Pericardium fibroblast (primary cell): ENCODE data around the gene ATG13. TPM values are rescaled to one million over a fixed set of nuclear protein-coding genes. Genes with fewer than 3 reads are reported as not detected.

Experiments
- total RNA-seq: library from RNA; depleted of rRNA; stranded (reverse); fragments of >200 nt; gene quantifications from 2 replicates; pipeline ENCODE4 v1.2.3, GENCODE V29; 2015

The ATG13 gene
- total RNA-seq: 60.8 and 75.5 TPM in 2 replicates

DNA sequence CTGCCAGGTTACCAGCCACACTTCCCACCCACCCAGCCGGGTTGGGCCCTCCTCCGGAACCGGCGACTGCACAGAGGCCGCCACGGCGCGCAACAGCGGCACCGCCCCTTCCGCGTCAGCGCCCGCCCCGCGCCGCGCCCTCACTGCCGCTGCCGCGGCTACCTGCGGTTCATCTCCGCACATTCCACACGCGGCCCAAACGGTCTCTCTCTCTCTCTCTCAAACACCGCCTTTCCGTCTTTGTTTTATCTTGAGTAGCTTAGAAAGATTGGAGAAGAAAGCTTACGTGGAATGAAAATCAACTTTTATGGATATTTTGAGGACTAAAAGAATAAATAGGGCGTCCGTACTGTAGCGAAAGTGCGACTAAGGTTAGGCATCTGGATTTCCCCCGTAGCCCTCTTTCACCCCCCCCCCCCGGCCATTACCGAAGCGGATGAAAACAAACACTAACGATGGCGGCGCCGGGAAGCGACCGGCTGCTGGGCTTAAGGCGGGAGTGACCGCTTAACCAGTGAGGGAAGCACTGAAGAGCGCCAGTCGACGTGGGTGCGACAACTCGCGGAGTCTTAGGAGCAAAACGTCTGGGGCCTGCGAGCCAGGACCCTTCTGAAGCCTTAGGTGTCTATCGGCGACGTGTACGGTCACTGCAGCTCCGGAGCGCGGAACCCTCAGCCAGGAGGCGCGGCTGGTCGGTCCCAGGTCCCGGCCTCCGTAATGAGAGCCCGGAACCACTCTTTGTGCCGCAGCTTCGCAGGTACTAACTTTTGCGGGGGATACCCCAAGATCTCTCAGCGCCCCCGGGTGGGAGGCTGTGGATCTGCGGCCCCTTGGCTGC is at the start of gene ATG13, which contains the start of gene HARBI1:
TSS of gene ATG13 (plus strand) at position 420 of the 838 bp plus-strand sequence. CDS start 26,739 bp downstream, outside the sequence.
TSS of gene HARBI1 (minus strand) at position 94 of the 838 bp plus-strand sequence. CDS start 990 bp downstream, outside the sequence.

DNA sequence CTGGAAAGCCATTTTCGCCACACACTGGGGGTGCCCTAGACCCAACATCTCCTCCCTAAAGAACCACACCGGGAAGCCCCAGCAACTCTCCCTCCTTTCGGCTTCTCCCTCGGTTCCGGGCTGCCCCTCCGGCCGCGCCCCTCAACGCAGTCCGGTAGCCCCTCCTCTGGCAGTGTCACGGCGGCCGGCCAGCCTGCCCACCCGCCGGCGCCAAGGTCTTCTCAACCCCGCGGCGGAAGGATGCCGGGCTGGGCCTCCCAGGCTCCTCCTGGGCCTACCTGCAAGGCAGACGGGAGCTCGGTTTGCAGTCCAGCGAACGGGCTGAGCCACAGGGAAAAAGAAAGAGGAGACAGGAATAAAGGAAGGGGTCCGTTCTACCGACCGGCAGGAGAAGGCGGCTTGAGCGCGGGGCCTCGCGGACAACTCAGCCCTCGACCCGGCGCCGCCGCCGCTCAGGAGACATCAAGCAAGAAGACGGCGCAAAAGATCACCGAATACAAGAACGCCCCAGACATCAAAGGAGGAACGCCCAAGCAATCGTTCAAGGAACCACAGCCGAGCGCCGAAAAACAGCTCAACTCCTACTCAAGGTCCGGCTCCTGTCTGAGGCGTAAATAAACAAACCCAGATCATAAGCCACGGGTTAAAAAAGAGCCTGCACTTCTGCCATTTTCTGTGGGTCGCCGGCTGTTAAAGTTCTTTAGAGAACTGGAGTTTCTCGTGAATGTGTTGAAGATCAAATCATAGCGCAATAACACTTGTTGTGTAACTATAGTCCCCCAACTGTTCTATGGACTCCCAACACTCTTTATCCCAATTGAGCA is 23.6 kb upstream of the ATG13 start, which contains the start of gene AMBRA1:
TSS of gene AMBRA1 (minus strand) at position 474 of the 824 bp plus-strand sequence. CDS start 45,643 bp downstream, outside the sequence.

DNA sequence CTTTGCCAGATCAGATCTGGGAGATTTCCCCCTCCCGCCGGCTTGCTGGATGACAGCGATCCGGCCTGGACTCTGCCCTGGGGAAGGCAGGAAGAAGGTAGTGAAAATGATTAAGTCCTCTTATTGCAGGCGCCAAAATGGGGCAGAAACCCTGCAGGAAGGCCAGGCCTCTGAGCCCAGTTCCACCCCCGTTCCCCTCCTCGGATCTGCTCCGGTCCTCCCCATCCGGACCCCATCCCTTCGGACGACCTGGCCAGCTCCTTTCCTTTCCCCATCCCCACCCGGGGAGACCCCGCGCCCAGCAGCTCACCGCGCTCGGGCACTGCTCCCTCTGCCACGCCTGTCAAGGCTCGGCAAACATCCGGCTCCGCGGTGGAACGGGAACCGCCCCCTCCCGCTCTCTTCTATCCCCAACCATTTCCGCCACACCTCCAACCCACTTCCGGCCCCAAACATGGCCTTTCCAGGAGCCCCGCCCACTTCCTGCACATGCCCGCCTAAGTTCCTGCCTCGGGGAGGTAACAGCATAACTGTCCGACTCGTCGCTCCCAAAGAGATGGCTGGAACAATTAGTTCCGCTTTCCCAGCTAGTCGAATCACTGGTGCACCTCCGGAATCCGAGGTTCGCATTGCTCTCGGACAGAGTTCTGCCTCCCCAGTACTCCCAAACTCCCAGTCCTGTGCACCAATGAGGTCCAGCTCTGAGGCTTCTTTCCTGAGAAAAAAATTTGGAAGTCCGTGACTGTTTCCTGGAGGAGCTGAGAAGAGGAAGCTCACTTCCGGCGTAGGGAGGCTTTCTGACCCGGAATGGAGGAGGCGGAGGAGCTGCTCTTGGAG is 83.1 kb downstream of the ATG13 start, which contains the start of the genes ARHGAP1 and ZNF408:
TSS of gene ARHGAP1 (minus strand) at position 379 of the 837 bp plus-strand sequence. CDS start 4,512 bp downstream, outside the sequence.
TSS of gene ZNF408 (plus strand) at position 791 of the 837 bp plus-strand sequence. CDS start at position 808, 17 bp downstream.

GRCh38 chr11:46719048-46719542 is 101.7 kb downstream of the ATG13 start, which contains the start of gene F2:
F2 (plus strand) TSS chr11:46719213; CDS start chr11:46719236, 23 bp downstream.

Other genes starting within 250 kb of the ATG13 start
- gene MDK, start 235.9 kb upstream of the ATG13 start, total RNA-seq: 62.3 and 127 TPM in 2 replicates
- gene CHRM4, start 225.8 kb upstream of the ATG13 start, total RNA-seq: 0.12 TPM in 1 of 2 replicates, not detected in the other
- gene AMBRA1, start 23.5 kb upstream of the ATG13 start, total RNA-seq: 12.4 and 12.7 TPM in 2 replicates
- 2.0 and 3.9 TPM in 2 replicates for gene HARBI1, start 326 bp upstream of the ATG13 start, total RNA-seq
- 48.4 and 59.6 TPM in 2 replicates for gene ARHGAP1, start 83.1 kb downstream of the ATG13 start, total RNA-seq
- 14.7 and 21.3 TPM in 2 replicates for gene ZNF408, start 83.5 kb downstream of the ATG13 start, total RNA-seq
- not detected in 2 replicates for gene F2, start 101.7 kb downstream of the ATG13 start, total RNA-seq
- gene CKAP5, start 228.7 kb downstream of the ATG13 start, total RNA-seq: 31.7 and 40.3 TPM in 2 replicates